HG03159 (cell line): ENCODE results near the gene SPATS2L.
A peak's percentile ranks its signal among the peaks of the same experiment; 100 is the strongest.

Experiments used
- ATAC-seq: cut with Tn5 transposase; IDR thresholded peaks from one replicate; pipeline ENCODE4 v1.9.1; 2021; ENCODE audit warnings: mild to moderate bottlenecking, moderate library complexity; ENCODE audit not compliant: unreplicated experiment

SPATS2L gene

DNA sequence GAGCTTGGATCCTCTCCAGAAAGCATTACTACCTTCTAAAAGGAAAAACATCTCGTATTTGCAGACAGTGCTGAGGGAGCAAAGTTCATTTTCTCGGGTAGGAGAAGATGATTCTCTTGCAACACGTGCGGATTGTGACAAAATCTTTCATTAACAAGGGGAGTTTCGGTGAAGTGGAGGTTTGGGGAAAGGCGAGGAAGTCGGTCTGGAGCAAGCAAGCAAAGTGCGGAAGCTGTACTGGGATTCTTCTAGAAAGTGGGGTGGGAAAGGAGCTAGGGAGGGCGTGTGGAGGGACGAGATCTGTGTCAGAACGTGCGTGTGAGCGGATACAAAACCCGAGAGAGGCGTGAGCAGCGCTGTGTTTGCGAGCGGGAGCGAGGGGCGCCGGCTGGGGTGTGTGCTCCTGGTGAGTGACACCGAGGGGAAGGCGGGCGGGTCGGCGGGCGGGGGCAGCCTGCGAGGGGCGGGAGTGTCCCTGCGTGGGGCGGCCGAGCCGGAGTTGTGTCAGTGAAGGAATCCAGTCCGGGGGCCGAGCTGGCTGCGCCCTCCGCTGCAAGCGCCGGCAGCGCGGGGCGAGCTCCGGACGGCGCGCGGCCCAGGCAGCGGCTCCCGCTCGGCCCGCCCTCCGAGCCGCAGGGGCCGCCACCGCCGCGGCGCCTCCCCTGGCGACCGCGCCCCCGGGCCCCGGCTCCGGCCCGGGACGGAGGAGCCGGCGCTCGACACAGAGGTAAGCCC, at the start of gene SPATS2L:
SPATS2L (plus strand) TSS at position 498 of the 735 bp plus-strand sequence. CDS start 82,552 bp downstream, outside the sequence.
- peak; percentile 61 for ATAC-seq

GRCh38 chr2:200257570-200257969, 48.9 kb upstream of the SPATS2L start:
- ATAC-seq, result no peak

DNA sequence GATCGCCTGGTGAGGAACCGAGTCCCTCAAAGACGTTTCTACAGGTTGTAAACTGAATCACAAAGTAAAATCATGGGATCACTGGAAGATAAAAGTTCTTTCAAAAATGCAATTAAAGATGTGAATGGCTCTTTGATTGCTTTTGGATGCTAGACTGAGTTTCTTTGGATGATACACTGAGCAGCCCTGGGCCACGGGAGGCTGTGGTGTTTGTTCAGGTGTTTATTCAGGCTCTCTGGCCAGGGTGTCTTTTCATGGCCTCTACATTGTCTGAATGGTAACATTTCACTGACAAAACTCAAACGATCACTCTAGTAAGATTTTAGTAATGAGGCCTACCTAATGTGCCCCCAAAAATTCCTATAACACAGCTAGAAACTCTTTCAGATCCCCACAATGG, 48.4 kb upstream of the SPATS2L start:
- ATAC-seq, result no peak

GRCh38 chr2:200258881-200259576, 47.5 kb upstream of the SPATS2L start:
- no peak for ATAC-seq

- no peak for ATAC-seq
Observed at GRCh38 chr2:200259577-200259957, 46.9 kb upstream of the SPATS2L start.

DNA sequence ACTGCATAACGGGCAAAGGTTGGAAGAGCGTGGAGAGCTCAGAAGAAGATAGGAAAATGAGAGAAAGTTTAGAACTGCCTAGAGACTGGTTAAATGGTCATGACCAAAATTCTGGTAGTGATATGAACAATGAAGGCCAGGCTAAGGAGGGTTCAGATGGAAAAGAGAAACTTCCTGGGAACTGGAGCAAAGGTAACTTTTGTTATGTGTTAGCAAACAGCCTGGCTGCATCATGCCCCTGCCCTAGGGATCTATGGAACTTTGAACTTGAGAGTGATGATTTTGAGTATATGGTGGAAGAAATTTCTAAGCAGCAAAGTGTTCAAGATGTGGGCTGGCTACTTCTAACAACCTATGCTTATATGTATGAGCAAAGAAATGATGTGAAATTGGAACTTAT, 44.4 kb upstream of the SPATS2L start:
- no peak for ATAC-seq

DNA sequence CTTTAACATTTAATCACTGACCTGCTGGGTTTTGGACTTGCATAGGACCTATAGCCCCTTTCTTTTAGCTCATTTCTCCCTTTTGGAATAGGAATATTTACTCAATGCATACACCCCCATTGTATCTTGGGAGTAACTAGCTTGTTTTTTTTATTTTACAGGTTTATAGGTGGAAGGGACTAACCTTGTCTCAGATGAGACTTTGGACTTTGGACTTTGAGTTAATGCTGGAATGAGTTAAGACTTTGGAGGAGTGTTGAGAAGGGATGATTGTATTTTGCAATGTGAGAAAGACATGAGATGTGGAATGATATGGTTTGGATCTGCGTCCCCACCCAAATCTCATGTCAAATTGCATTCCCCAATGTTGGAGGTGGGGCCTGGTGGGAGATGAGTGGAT, 43.2 kb upstream of the SPATS2L start:
- no peak for ATAC-seq

DNA sequence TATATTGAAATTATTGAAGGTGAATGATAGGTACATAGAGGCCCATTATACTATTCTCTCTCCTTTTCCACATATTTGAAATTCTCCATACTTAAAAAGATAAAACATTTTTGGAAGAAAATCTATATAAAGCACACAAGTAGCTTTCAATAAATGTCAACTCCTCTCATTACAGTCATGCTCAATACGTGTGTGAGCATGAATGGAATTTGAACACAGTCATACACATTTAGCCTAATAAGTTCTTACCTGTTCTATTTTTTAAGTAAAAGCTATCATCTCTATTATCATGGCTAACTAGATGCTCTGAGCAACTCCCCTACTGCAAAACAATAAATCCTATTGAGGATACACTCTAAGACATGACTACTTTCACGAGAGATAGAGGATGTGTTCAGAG, 41.9 kb upstream of the SPATS2L start:
- ATAC-seq, result no peak

DNA sequence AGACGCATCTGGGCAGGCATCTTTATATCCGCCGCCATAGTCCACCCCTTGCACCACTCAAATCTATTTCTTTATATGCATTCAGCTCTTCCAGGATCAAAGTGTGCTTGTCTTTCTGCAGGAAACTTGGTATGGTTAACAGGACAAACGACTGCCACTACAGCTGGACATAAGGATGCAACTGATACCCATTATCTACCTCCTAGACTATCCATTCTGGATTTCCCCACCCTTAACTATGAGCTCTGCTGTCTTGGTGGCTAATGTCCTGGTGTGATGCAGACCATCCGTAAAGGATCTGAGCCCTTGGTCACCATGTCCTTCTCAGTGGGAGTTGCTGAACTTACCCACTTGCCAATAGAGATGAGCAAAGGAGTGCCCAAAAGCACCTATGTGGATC, 40.1 kb upstream of the SPATS2L start:
- ATAC-seq, result no peak

DNA sequence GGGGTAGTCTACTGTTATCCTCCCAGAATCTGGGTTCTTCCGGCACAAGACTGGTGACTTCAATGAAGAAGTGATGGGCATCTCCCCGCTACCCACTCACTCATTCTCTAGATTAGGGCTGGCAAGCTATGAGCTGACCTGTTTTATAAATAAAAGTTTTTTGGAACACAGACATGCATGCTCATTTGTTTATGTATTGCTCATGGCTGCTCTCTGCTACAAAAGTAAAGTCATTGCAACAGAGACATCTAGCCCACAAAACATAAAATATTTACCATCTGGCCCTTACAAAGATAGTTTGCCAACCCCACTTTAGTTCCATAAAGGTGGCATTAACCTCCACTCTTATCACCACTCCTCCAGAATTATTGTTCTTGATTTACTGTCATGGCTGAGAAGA, 39.1 kb upstream of the SPATS2L start:
- ATAC-seq, result no peak

GRCh38 chr2:200270732-200271131, 35.8 kb upstream of the SPATS2L start:
- ATAC-seq, result no peak

DNA sequence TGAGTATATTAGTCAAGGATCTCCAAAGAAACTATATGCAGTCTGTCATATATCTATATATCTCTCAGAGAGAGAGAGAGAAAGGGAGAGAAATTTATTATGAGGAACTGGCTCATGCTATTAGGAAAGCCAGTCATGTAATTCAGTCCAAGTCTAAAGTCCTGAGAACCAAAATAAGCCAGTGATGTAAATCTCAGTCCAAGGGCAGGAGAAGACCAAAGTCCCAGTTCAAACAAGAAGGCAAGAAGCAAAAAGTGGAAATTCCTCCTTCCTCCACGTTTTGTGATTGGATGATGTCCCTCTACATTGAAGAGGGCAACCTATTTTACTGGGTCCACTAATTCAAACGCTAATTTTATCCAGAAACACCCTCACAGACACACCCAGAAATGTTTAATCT, 34.2 kb upstream of the SPATS2L start:
- ATAC-seq, result no peak

- no peak for ATAC-seq
Observed at GRCh38 chr2:200274116-200275075, 32.1 kb upstream of the SPATS2L start.

DNA sequence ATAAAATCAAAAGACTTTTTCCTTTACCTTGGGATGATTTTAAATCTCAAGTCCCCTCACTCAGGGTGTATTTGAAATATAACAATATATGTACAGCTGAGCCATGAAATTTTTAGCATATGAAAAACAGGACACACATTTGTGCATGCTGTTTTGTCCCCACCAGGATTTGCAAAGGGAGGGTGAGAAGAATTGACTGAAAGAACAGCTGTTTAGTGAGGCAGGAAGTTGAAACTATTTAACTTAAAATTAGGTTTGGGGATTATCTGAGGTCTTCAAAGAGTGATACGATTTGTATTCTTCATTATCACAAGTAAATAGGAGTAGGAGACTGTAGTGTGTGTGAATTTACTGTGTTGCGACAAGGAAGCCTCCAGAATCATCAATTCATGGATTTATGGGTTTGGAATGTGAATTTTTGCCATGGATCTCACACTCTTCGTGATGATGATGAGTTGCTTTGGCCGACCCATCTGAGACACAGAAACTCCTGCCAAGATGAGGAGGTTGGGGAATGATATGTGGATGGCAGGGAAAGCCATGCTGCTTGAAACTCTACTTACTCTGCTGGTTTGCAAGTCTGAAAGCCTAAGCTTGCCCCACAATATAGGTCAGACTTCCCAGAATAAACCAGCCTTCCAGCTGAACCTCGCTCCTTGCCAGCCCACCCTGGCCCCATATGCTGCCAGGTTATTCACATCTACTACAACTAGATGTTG, 31.0 kb upstream of the SPATS2L start:
- ATAC-seq, result no peak

- no peak for ATAC-seq
Observed at GRCh38 chr2:200276472-200276871, 30.0 kb upstream of the SPATS2L start.

DNA sequence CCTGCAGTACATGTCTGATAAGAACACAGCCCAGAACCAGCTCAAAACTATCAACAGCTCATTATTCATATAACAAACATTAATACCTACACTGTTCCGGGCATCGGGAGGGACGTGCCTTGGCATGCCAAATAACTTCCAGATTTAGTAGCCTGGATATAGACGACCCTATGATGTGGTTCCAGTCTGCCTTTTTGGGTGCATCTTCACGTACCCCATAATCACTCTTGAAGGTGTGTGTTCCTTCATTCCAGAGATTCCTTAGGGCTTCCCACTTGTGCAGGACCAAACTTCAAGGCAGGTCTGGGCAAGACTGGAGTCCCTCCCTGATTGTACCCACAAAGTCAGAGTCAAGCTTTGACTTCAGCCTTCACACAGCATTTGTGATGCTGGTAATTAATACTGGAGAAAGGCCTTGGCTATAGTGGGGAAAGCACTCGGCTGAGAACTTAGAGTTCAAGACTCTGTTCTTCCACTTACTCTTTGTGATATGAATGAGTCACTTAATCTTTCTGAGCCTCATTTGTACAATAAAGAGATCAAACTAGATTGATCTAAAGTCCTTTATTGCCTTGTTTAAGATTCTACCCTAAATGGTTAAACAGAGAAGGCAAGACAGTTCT, 27.7 kb upstream of the SPATS2L start:
- no peak for ATAC-seq

DNA sequence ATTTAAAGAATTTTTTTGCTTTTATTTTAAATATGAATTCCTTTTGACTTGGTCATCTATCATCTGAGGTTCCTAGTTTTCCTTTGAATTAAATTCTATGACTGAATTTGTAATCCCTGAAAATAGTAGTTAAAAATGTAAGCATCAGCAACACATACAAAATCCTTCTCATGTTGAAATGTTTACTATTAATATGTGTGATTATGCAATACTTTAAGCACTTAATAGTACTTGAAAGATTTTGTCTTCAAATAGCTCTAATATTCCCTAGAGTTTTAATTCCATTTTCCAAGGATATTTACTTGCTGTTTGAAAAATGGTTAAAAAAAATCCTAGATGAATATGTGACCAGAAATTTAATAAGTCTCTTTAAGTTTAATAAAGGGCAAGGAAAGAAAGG, 26.6 kb upstream of the SPATS2L start:
- ATAC-seq, result no peak

- ATAC-seq, result no peak
Observed at GRCh38 chr2:200286578-200286977, 19.9 kb upstream of the SPATS2L start.

DNA sequence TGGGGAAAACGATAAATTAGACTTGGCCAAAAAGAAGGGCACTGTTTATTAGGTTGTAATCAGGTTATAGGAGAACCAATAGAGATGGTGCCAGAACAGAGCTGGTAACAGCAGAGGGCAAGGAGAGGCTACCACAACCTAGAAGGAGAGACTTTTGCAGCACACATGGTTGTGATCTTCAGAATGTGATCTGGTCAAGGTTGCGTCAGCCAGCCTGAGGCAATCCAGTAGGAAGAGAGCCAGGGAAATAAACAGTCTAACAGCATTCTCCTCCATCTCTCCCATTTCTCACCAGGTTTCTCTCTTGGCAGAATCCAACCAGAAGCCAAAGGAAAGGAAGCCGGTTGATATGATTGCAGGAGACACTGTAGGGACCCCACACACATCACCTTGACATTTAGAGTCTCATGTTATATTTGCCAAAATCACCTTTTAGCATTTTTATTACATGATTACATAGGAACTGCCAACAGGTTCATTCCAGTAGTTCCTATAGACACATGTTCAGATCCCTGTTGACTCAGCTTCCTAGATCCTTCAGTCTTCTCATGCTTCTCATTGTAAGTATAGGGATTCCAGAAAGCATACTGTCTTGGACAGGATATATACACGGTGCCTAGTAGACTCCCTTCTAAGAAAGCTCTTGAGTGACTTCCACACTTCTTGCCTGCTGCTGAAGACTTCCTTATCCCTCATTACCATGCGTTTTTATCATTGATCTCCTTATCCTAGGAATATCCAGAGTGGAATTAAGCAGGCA, 17.6 kb upstream of the SPATS2L start:
- ATAC-seq, result no peak

DNA sequence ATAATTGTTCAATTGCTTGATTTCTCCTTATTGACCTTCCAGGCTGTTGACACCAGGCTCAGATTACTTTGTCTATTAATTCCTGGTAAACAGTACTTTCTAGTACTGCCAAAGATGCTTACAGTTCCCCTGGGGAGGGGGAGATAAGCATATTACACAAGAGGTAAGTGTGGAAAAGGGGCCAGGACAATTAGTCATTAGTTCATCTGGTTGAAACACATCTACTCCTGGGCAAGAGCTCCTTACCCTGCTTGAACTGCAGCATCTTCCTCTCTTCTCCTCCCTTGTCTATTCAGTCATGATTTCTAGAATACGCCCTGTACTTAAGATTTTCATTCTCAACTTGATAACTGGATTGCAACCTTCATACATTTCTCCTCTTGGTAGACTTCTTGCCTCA, 10.4 kb upstream of the SPATS2L start:
- no peak for ATAC-seq
